Activated naive CD4-positive, alpha-beta T cell treated with anti-CD3 and anti-CD28 coated beads, Interleukin-2, amount 10 ng/mL, durations not matched to agents 7 days and 5 days (primary cell): Measurements from ENCODE around the gene CYP27C1.
"Not testable (repeated sequence)": the region's sequence is repeated elsewhere in the genome, so short reads cannot be mapped to it uniquely, and the experiment has no call there.

Source experiments
- CTCF ChIA-PET: fragments of 350-600 bp; sonication (Branson Sonifier 250); formaldehyde crosslinking; loops from one replicate; lab custom pipeline; 2021; ENCODE audit warnings: antibody characterized with exemption; lab: Charles Lee
- DNase-seq: peaks from one replicate; pipeline ENCODE4 v3.0.0-alpha.2; 2020
- H3K27ac Mint-ChIP-seq: one replicate; pipeline ENCODE4 v1.8.0; 2021; ENCODE audit warnings: mild to moderate bottlenecking, moderate library complexity, mixed read lengths
- H3K27me3 Mint-ChIP-seq: one replicate; pipeline ENCODE4 v1.8.0; 2021; ENCODE audit warnings: mild to moderate bottlenecking, mixed read lengths
- H3K36me3 Mint-ChIP-seq: one replicate; pipeline ENCODE4 v1.8.0; 2021; ENCODE audit warnings: mixed read lengths
- H3K4me1 Mint-ChIP-seq: one replicate; pipeline ENCODE4 v1.8.0; 2021; ENCODE audit warnings: mixed read lengths
- H3K4me3 Mint-ChIP-seq: one replicate; pipeline ENCODE4 v1.8.0; 2021; ENCODE audit warnings: mild to moderate bottlenecking, moderate library complexity, mixed read lengths
- H3K9me3 Mint-ChIP-seq: one replicate; pipeline ENCODE4 v1.8.0; 2021; ENCODE audit warnings: mixed read lengths

The CYP27C1 gene

GRCh38 chr2:127216593-127216992 is 3.5 kb downstream of the CYP27C1 start:
- H3K36me3 Mint-ChIP-seq: peaks cover 2% of the 10 kb centered on the region
- DNase-seq: no peak
- H3K4me3 Mint-ChIP-seq: no peak overlapping the region
- CTCF ChIA-PET: interaction anchor here (1.1 kb wide), 1 partner anchor 149 kb away, joined by 3 read pairs; no protein-coding TSS in a partner anchor
- H3K9me3 Mint-ChIP-seq: no peaks in the 10 kb centered on the region
- no peak overlapping the region for H3K27ac Mint-ChIP-seq
- peaks cover 82% of the 10 kb centered on the region for H3K27me3 Mint-ChIP-seq
- H3K4me1 Mint-ChIP-seq: peaks cover 16% of the 10 kb centered on the region

GRCh38 chr2:127216095-127216494 is 4.0 kb downstream of the CYP27C1 start:
- CTCF ChIA-PET: interaction anchor here (1.1 kb wide), 1 partner anchor 148 kb away, joined by 3 read pairs; no protein-coding TSS in a partner anchor
- Mint-ChIP-seq H3K27me3 (peaks cover 79% of the 10 kb centered on the region), H3K9me3 (no peaks in the 10 kb centered on the region), H3K4me3 (no peak overlapping the region), H3K27ac (no peak overlapping the region), H3K4me1 (peaks cover 16% of the 10 kb centered on the region), H3K36me3 (peaks cover 2% of the 10 kb centered on the region)
- DNase-seq: no peak

GRCh38 chr2:127214201-127214600 is 5.9 kb downstream of the CYP27C1 start:
- DNase-seq, H3K4me1 Mint-ChIP-seq, H3K9me3 Mint-ChIP-seq, H3K4me3 Mint-ChIP-seq, H3K27ac Mint-ChIP-seq, H3K36me3 Mint-ChIP-seq, CTCF ChIA-PET: not testable (repeated sequence)
- peaks cover 63% of the 10 kb centered on the region for H3K27me3 Mint-ChIP-seq

DNA sequence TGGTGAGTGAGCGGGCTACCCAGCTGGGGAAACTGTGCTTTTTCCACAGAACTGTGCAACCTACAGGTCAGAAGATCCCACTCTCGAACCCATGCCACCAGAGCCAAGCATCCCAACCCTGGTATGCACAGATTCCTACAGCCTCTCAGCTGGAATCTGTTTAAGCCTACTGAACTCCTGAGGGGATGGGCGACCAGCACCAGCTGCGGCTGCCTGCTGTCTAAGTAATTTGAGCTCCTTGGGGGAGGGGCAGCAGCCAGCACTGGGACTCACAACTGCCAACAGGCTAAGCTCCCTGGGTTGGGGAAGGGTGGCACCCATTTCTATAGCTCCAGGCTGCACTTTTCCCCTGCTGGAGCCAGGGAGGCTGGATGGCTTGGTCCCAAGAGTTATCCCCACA is 11.8 kb downstream of the CYP27C1 start:
- CTCF ChIA-PET: interaction anchor here (1.2 kb wide), 1 partner anchor 11 kb away, joined by 3 read pairs; no protein-coding TSS in a partner anchor
- peaks cover 46% of the 10 kb centered on the region for H3K27me3 Mint-ChIP-seq

GRCh38 chr2:127205218-127206125 is 14.6 kb downstream of the CYP27C1 start:
- Mint-ChIP-seq H3K4me3 (no peak overlapping the region), H3K9me3 (no peaks in the 10 kb centered on the region), H3K27ac (no peak overlapping the region), H3K36me3 (no peaks in the 10 kb centered on the region), H3K4me1 (no peaks in the 10 kb centered on the region), H3K27me3 (peaks cover 36% of the 10 kb centered on the region)
- CTCF ChIA-PET: no interaction called here
- DNase-seq: no peak

More for the DNA sequence above, 11.8 kb downstream of the CYP27C1 start:
- H3K9me3 Mint-ChIP-seq: no peaks in the 10 kb centered on the region
- no peak for DNase-seq
- H3K4me1 Mint-ChIP-seq: no peaks in the 10 kb centered on the region
- no peak overlapping the region for H3K4me3 Mint-ChIP-seq
- H3K27ac Mint-ChIP-seq: no peak overlapping the region
- H3K36me3 Mint-ChIP-seq: no peaks in the 10 kb centered on the region

DNA sequence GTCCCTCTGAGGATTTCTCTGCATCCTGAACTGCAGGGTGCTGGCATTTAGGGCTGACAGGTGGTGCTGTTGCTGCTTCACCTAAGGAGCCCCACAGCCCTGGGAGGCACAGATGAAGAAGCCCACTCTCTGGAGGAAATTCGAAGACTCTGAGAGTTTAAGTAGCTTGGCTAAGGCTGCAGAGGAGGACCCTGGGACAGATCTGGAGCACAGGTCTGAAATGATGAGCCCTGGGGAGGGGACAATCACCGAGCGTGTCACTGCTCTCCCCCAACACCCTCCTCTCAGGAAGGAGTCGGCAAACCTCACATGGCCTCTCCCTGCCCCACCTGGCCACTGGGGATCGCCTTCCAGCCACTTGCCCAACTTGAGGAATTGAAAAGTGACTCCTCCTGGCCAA is 18.6 kb downstream of the CYP27C1 start:
- no peak for DNase-seq
- H3K27ac Mint-ChIP-seq: no peak overlapping the region
- H3K36me3 Mint-ChIP-seq: no peaks in the 10 kb centered on the region
- H3K4me1 Mint-ChIP-seq: peaks cover 5% of the 10 kb centered on the region
- no peaks in the 10 kb centered on the region for H3K9me3 Mint-ChIP-seq
- no peak overlapping the region for H3K4me3 Mint-ChIP-seq
- CTCF ChIA-PET: interaction anchor here (0.7 to 1.3 kb wide), 2 partner anchors 131 to 278 kb away, joined by 3 to 5 read pairs; no protein-coding TSS in a partner anchor
- peaks cover 18% of the 10 kb centered on the region for H3K27me3 Mint-ChIP-seq

GRCh38 chr2:127200962-127201361 is 19.1 kb downstream of the CYP27C1 start:
- no peaks in the 10 kb centered on the region for H3K36me3 Mint-ChIP-seq
- H3K9me3 Mint-ChIP-seq: no peaks in the 10 kb centered on the region
- CTCF ChIA-PET: interaction anchor here (1.3 kb wide), 1 partner anchor 279 kb away, joined by 5 read pairs; no protein-coding TSS in a partner anchor
- DNase-seq: no peak
- H3K4me1 Mint-ChIP-seq: peaks cover 5% of the 10 kb centered on the region
- H3K4me3 Mint-ChIP-seq: no peak overlapping the region
- peaks cover 18% of the 10 kb centered on the region for H3K27me3 Mint-ChIP-seq
- no peak overlapping the region for H3K27ac Mint-ChIP-seq

- CTCF ChIA-PET: interaction anchor here (0.6 to 0.8 kb wide), 2 partner anchors 102 to 280 kb away, joined by 3 read pairs; no protein-coding TSS in a partner anchor
- Mint-ChIP-seq H3K27me3 (peaks cover 10% of the 10 kb centered on the region), H3K9me3 (no peaks in the 10 kb centered on the region), H3K4me3 (no peak overlapping the region), H3K27ac (no peak overlapping the region), H3K36me3 (no peaks in the 10 kb centered on the region), H3K4me1 (peaks cover 5% of the 10 kb centered on the region)
- no peak for DNase-seq
Observed at GRCh38 chr2:127199223-127199622, 20.9 kb downstream of the CYP27C1 start.

- peak overlapping the region; percentile 54 for H3K4me3 Mint-ChIP-seq
- DNase-seq: peak; percentile 73
Observed at GRCh38 chr2:127197475-127198385, 22.4 kb downstream of the CYP27C1 start.

DNA sequence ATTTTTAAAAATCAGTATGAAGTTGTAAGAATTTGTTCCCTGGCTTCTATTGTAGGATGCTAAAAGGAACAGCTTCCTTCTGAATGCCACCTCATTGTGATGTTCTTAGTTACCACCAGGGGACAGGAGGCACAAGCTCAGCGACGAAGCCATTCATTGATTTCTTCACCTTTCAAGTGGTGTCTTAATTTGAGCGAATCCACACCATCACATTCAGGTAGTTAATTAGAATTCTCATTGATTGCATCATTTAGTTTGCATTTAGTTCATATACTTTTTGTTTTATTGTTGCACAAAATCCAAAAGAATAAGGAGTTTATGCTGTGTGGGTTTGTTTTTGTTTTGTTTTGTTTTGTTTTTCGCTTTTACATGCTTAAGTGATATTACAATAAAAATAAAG is 23.1 kb downstream of the CYP27C1 start:
- no peak overlapping the region for H3K4me3 Mint-ChIP-seq

More at GRCh38 chr2:127197475-127198385, 22.4 kb downstream of the CYP27C1 start:
- Mint-ChIP-seq H3K27ac (no peak overlapping the region), H3K4me1 (peaks cover 5% of the 10 kb centered on the region), H3K9me3 (no peaks in the 10 kb centered on the region), H3K36me3 (no peaks in the 10 kb centered on the region), H3K27me3 (peaks cover 9% of the 10 kb centered on the region)
- CTCF ChIA-PET: interaction anchor here (0.6 to 2.6 kb wide), 17 partner anchors 9 to 793 kb away, joined by 3 to 25 read pairs (median 4); no protein-coding TSS in a partner anchor

DNA sequence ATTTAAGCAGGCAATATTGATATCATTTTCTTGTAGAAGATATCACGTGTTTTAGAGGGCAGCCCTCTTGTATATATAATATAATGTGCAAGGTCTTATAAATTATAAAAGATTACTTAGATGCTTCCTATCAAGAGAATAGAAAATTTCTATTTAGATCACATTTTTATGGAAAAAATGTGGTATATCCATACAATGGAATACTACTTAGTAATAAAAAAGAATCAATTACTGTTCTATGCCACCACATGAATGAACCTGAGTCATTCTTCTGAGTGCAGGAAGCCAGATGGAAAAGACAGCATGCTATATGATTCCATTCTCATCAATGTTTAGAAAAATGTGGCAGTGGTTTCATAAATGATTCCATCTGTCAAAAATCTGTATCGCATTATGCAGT is 23.6 kb downstream of the CYP27C1 start:
- DNase-seq: no peak

More for the DNA sequence above, 23.1 kb downstream of the CYP27C1 start:
- H3K36me3 Mint-ChIP-seq: no peaks in the 10 kb centered on the region
- peaks cover 9% of the 10 kb centered on the region for H3K27me3 Mint-ChIP-seq
- DNase-seq: no peak
- CTCF ChIA-PET: interaction anchor here (0.6 to 2.6 kb wide), 18 partner anchors 9 to 793 kb away, joined by 3 to 25 read pairs (median 4); no protein-coding TSS in a partner anchor
- H3K9me3 Mint-ChIP-seq: no peaks in the 10 kb centered on the region
- no peak overlapping the region for H3K27ac Mint-ChIP-seq
- H3K4me1 Mint-ChIP-seq: peaks cover 5% of the 10 kb centered on the region

DNA sequence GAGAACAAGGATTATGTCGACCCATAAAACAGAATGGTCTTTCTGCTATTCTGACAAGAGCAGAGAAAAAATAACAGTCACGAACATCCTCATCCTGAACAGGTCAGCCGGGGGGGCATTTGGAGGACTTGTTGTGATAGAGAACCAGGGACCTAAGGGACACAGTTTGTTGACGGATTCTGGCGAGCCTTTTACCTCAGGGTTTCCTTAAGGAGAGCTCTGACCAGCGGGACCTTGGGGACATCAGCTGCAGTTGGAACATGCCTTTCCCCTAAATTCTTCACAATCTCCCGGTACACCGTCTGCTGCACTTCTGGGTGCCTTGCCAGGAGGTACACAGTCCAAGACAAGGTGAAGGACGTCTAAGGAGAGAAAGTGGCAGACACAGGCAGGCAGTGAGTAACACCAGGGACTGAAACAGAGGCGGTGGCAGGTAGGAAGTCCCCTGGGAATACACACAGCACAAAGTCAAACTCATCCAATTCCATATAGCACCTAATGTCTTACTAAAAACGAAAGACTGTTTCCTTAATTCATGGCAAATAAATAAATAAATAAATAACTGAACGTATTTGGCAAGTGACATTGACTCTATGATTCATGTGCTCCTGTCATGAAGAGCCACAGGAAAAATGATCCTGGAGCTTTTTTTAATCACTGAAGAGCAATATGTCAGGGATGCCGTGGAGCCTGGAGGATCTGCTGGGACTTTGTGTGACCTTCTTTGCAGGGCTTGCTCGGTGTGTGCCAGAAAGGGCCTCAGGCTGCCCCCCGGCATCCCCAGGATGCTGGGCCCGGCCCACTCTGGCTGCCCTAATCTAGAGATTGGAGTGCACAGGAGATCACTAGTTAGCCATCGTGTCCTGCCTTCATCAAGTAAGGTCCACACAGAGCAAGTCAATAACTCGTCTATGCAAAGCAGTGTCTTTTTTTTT is 24.7 kb downstream of the CYP27C1 start:
- Mint-ChIP-seq H3K27me3 (no peaks in the 10 kb centered on the region), H3K4me3 (no peak overlapping the region), H3K9me3 (no peaks in the 10 kb centered on the region), H3K27ac (no peak overlapping the region), H3K4me1 (peaks cover 5% of the 10 kb centered on the region), H3K36me3 (no peaks in the 10 kb centered on the region)
- DNase-seq: no peak
- CTCF ChIA-PET: no interaction called here

More for the DNA sequence above, 23.6 kb downstream of the CYP27C1 start:
- H3K4me1 Mint-ChIP-seq: peaks cover 5% of the 10 kb centered on the region
- CTCF ChIA-PET: interaction anchor here (0.6 to 2.6 kb wide), 10 partner anchors 9 to 456 kb away, joined by 3 to 25 read pairs (median 6); no protein-coding TSS in a partner anchor
- H3K9me3 Mint-ChIP-seq: no peaks in the 10 kb centered on the region
- H3K27me3 Mint-ChIP-seq: peaks cover 7% of the 10 kb centered on the region
- H3K36me3 Mint-ChIP-seq: no peaks in the 10 kb centered on the region
- H3K27ac Mint-ChIP-seq: no peak overlapping the region
- H3K4me3 Mint-ChIP-seq: no peak overlapping the region

DNA sequence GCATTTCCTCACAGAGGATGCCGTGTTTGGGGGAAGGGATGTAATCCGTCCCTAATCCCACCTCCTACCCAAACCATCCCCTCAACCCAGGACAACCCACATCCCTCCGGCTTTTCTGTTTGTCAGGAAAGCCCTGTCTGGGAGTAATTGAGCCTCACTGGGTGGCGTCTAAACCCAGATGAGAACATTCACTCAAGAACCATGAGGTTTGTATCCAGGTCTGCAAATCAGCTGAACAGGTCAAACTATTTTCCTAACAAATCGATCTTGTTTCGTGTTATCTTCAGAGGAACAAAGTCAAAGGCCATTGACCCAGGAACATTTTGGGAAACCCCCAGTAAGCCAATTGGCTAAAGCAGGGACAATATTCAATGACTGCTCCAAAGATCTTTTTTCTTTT is 25.7 kb downstream of the CYP27C1 start:
- Mint-ChIP-seq H3K9me3 (peaks cover 3% of the 10 kb centered on the region), H3K4me1 (peaks cover 5% of the 10 kb centered on the region), H3K36me3 (no peaks in the 10 kb centered on the region), H3K4me3 (no peak overlapping the region), H3K27ac (no peak overlapping the region), H3K27me3 (no peaks in the 10 kb centered on the region)
- DNase-seq: no peak
- CTCF ChIA-PET: no interaction called here
